Hepatocyte (in vitro differentiated cells): ENCODE data around the gene SRP68. TPM values are rescaled to one million over a fixed set of nuclear protein-coding genes. Genes with fewer than 3 reads are reported as not detected.

ENCODE experiments used
- DNase-seq: peaks from one replicate; pipeline ENCODE4 v3.0.0-alpha.2; 2016; ENCODE audit warnings: low spot score
- H2AFZ ChIP-seq: fragments of 200-600 bp; sonication (generic); 2 replicates; pipeline ENCODE4 v1.6.0; 2016; ENCODE audit warnings: antibody characterized with exemption, mild to moderate bottlenecking
- H3K27ac ChIP-seq: fragments of 200-600 bp; sonication (generic); 2 replicates; pipeline ENCODE4 v1.5.1; 2016; ENCODE audit warnings: mild to moderate bottlenecking
- H3K27me3 ChIP-seq: fragments of 200-600 bp; sonication (generic); 2 replicates; pipeline ENCODE4 v1.6.1; 2016
- H3K36me3 ChIP-seq: fragments of 200-600 bp; sonication (generic); replicated peaks from 2 replicates; pipeline ENCODE4 v1.5.1; 2016; ENCODE audit warnings: low read depth; ENCODE audit not compliant: insufficient read depth
- H3K4me1 ChIP-seq: fragments of 200-600 bp; sonication (generic); 2 replicates; pipeline ENCODE4 v1.5.1; 2016; ENCODE audit warnings: mild to moderate bottlenecking, moderate library complexity; ENCODE audit not compliant: insufficient read depth
- H3K4me2 ChIP-seq: fragments of 200-600 bp; sonication (generic); 2 replicates; pipeline ENCODE4 v1.6.0; 2016
- H3K4me3 ChIP-seq: fragments of 200-600 bp; sonication (generic); 2 replicates; pipeline ENCODE4 v1.5.1; 2016; ENCODE audit warnings: mild to moderate bottlenecking
- H3K79me2 ChIP-seq: fragments of 200-600 bp; sonication (generic); 2 replicates; pipeline ENCODE4 v1.6.0; 2017; ENCODE audit warnings: mild to moderate bottlenecking
- H3K9me2 ChIP-seq: fragments of 200-600 bp; sonication (generic); replicated peaks from 2 replicates; pipeline ENCODE4 v1.6.0; 2017; ENCODE audit warnings: mild to moderate bottlenecking; ENCODE audit not compliant: insufficient read depth
- H3K9me3 ChIP-seq: fragments of 200-600 bp; sonication (generic); 2 replicates; pipeline ENCODE4 v1.5.1; 2016; ENCODE audit warnings: low read depth, mild to moderate bottlenecking
- H4K20me1 ChIP-seq: fragments of 200-600 bp; sonication (generic); 2 replicates; pipeline ENCODE4 v1.6.0; 2016; ENCODE audit warnings: mild to moderate bottlenecking; ENCODE audit not compliant: insufficient read depth, poor library complexity, severe bottlenecking
- EZH2 ChIP-seq: fragments of 200-600 bp; sonication (generic); IDR thresholded peaks from 2 replicates; pipeline ENCODE4 v1.6.1; 2016; ENCODE audit warnings: antibody characterized with exemption, mild to moderate bottlenecking, borderline replicate concordance
- EZH2phosphoT487 ChIP-seq: fragments of 200-600 bp; sonication (generic); IDR thresholded peaks from one replicate; pipeline ENCODE4 v1.6.1; 2018; ENCODE audit warnings: antibody characterized with exemption, mild to moderate bottlenecking, low read depth, moderate library complexity; ENCODE audit not compliant: unreplicated experiment, severe bottlenecking
- WGBS: methylation state at CpG from one replicate; pipeline ENCODE4 v1.1.6; 2016; ENCODE audit warnings: low lambda C conversion rate; ENCODE audit errors: missing lambda C conversion rate; 5-methylcytosine and 5-hydroxymethylcytosine counted together
- polyA plus RNA-seq: library from polyadenylated mRNA; unstranded; fragments of >200 nt; fragmentation: Nextera tagmentation; extraction: Ambion mirVana; gene quantifications from 2 replicates; pipeline ENCODE4 v1.2.1, GENCODE V29; 2016
- total RNA-seq: library from RNA; depleted of rRNA; stranded (reverse); fragments of >200 nt; gene quantifications from 2 replicates; pipeline ENCODE4 v1.2.3, GENCODE V29; 2014
- TF ChIP-seq, protein P1 (sequence below): fragments of 200-600 bp; sonication (generic); IDR thresholded peaks from 2 replicates; pipeline ENCODE4 v1.5.1; 2016; ENCODE audit warnings: antibody characterized with exemption, mild to moderate bottlenecking; ENCODE audit not compliant: poor library complexity

The SRP68 gene
- total and polyA plus RNA-seq, 2 experiments from 2014 or later, result 41.2 to 70.1 TPM

DNA sequence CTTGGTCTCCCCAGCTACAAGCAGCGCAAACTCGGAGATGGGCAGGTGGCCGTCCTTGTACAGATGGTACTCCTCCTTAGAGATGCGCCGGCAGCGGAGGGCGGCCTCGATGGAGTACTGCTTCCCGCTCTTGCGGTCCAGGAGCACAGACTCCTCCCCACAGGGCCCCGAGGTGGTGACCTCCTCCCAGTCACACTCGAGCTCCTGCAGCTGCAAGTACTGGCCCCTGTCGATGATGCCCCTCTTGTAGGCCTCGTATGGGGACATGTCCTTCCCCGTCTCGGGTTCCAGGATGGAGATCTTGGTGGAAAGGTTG is 64.5 kb downstream of the SRP68 start:
- H3K9me3 ChIP-seq, result no peaks in the 10 kb centered on the region
- 88% methylated on average over 15 of the region's 16 CpGs for WGBS
- no peaks in the 10 kb centered on the region for H3K36me3 ChIP-seq
- H3K9me2 ChIP-seq, result no peaks in the 10 kb centered on the region
- no peak overlapping the region for H3K4me2 ChIP-seq
- no peak overlapping the region for H3K27ac ChIP-seq
- no peaks in the 10 kb centered on the region for H3K79me2 ChIP-seq
- TF ChIP-seq EZH2phosphoT487, result no peak
- TF ChIP-seq, protein P1, sequence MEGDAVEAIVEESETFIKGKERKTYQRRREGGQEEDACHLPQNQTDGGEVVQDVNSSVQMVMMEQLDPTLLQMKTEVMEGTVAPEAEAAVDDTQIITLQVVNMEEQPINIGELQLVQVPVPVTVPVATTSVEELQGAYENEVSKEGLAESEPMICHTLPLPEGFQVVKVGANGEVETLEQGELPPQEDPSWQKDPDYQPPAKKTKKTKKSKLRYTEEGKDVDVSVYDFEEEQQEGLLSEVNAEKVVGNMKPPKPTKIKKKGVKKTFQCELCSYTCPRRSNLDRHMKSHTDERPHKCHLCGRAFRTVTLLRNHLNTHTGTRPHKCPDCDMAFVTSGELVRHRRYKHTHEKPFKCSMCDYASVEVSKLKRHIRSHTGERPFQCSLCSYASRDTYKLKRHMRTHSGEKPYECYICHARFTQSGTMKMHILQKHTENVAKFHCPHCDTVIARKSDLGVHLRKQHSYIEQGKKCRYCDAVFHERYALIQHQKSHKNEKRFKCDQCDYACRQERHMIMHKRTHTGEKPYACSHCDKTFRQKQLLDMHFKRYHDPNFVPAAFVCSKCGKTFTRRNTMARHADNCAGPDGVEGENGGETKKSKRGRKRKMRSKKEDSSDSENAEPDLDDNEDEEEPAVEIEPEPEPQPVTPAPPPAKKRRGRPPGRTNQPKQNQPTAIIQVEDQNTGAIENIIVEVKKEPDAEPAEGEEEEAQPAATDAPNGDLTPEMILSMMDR, result no peak
- no peak for TF ChIP-seq EZH2
- H3K4me3 ChIP-seq, result no peak overlapping the region
- no peak for DNase-seq
- H3K27me3 ChIP-seq, result no peaks in the 10 kb centered on the region
- no peak overlapping the region for H2AFZ ChIP-seq
- H3K4me1 ChIP-seq, result peaks cover 9% of the 10 kb centered on the region
- no peaks in the 10 kb centered on the region for H4K20me1 ChIP-seq

DNA sequence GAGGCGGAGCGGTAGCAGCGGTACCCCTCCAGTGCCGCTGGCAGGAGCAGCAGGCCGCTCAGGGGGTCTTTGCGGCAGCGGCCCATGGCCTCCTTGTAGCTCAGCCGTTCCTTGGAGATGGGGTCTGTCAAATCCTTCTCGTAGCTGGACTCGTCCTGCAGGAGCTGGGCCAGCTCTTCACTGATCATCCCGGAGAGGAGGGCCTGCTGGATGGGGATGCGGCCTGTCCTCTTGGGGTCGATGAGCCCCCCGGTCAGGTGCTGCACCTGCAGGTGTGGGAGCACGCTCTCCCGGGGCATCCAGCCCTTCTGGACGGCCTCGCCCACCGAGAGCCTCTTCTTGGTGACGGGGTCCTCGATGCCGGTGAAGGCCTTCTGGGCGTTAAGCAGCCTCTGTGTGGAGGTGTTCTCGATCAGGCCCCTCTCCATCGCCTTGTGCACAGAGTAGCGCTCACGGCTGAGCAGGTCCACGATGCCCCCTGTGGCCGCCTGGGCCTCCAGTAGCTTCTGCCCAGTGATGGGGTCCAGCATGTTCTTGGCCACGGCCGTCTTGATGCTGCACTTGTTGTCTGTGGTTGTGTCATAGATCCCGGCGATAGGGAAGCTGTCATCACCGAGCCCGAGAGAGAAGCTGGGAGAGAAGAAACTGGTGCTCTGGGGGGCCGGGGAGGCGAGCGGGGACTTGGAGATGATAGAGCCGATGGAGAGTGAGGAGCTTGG is 65.0 kb downstream of the SRP68 start:
- H3K9me3 ChIP-seq, result no peaks in the 10 kb centered on the region
- no peaks in the 10 kb centered on the region for H3K27me3 ChIP-seq
- H3K4me1 ChIP-seq, result peaks cover 9% of the 10 kb centered on the region
- TF ChIP-seq, protein P1, result no peak
- TF ChIP-seq EZH2 (no peak), EZH2phosphoT487 (no peak)
- no peak for DNase-seq
- H3K27ac ChIP-seq, result no peak overlapping the region
- H4K20me1 ChIP-seq, result no peaks in the 10 kb centered on the region
- WGBS, result 95% methylated on average over 35 of the region's 39 CpGs
- H3K4me2 ChIP-seq, result no peak overlapping the region
- H3K36me3 ChIP-seq, result no peaks in the 10 kb centered on the region
- H3K4me3 ChIP-seq, result no peak overlapping the region
- no peaks in the 10 kb centered on the region for H3K79me2 ChIP-seq
- H3K9me2 ChIP-seq, result no peaks in the 10 kb centered on the region
- no peak overlapping the region for H2AFZ ChIP-seq

GRCh38 chr17:76005263-76006149 is 66.8 kb downstream of the SRP68 start:
- H2AFZ ChIP-seq, result no peak overlapping the region
- H3K27me3 ChIP-seq, result no peaks in the 10 kb centered on the region
- H3K36me3 ChIP-seq, result no peaks in the 10 kb centered on the region
- WGBS, result 71% methylated on average over 16 of the region's 16 CpGs
- H3K4me2 ChIP-seq, result no peak overlapping the region
- H3K4me1 ChIP-seq, result peaks cover 9% of the 10 kb centered on the region
- H4K20me1 ChIP-seq, result no peaks in the 10 kb centered on the region
- no peaks in the 10 kb centered on the region for H3K9me2 ChIP-seq
- H3K9me3 ChIP-seq, result no peaks in the 10 kb centered on the region
- TF ChIP-seq EZH2phosphoT487 (no peak), EZH2 (no peak)
- TF ChIP-seq, protein P1, result peak; percentile 72
- no peaks in the 10 kb centered on the region for H3K79me2 ChIP-seq
- H3K27ac ChIP-seq, result no peak overlapping the region
- peak; percentile 85 for DNase-seq
- no peak overlapping the region for H3K4me3 ChIP-seq
